AG04450 (cell line): ENCODE data around the gene NINJ2. TPM values are rescaled to one million over a fixed set of nuclear protein-coding genes. Genes with fewer than 3 reads are reported as not detected.
"Not testable (repeated sequence)": the region's sequence is repeated elsewhere in the genome, so short reads cannot be mapped to it uniquely, and the experiment has no call there.

Experiments used
- CTCF ChIA-PET: fragments of 300-600, 350-600 bp; formaldehyde crosslinking; extraction: SDS; loops from one replicate; lab custom pipeline; 2022; ENCODE audit warnings: antibody characterized with exemption, inconsistent platforms; lab: Charles Lee
- POLR2A ChIA-PET: fragments of 350-600 bp; formaldehyde crosslinking; extraction: SDS; loops from one replicate; lab custom pipeline; 2021; ENCODE audit warnings: antibody characterized with exemption, inconsistent platforms; lab: Yijun Ruan, JAX
- DNase-seq: peaks from one replicate; pipeline ENCODE4 v3.0.0-alpha.2; 2011; ENCODE audit warnings: low read depth, low spot score
- H3K27ac ChIP-seq: one replicate; pipeline ENCODE4 v1.5.1; 2012; ENCODE audit warnings: low read depth, low read length, control low read depth
- H3K27me3 ChIP-seq: one replicate; pipeline ENCODE4 v1.6.0; 2012; ENCODE audit warnings: low read length; ENCODE audit not compliant: control insufficient read depth, insufficient read depth
- H3K4me3 ChIP-seq: 2 replicates; pipeline ENCODE4 v1.5.1; 2011; ENCODE audit warnings: mild to moderate bottlenecking, low read depth, low read length, control low read depth
- H3K9me3 ChIP-seq: 2 replicates; pipeline ENCODE4 v1.5.1; 2012; ENCODE audit warnings: low read length; ENCODE audit not compliant: control insufficient read depth, insufficient read depth
- polyA minus RNA-seq: library from RNA; depleted of rRNA, polyadenylated mRNA; stranded (reverse); fragments of >200 nt; gene quantifications from 2 replicates; pipeline ENCODE4 v1.2.3, GENCODE V29; 2011; rRNA and poly(A)+ RNA removed
- polyA plus RNA-seq: library from polyadenylated mRNA; depleted of rRNA; stranded (reverse); fragments of >200 nt; gene quantifications from 2 replicates; pipeline ENCODE4 v1.2.3, GENCODE V29; 2011; rRNA removed
- TF ChIP-seq, protein P1 (sequence below): IDR thresholded peaks from 2 replicates; pipeline ENCODE4 v1.5.1; 2011; ENCODE audit warnings: low read depth, low read length, control low read depth, inconsistent platforms

Gene NINJ2
- polyA plus RNA-seq (not detected in 2 replicates), polyA minus RNA-seq (not detected in 2 replicates)

GRCh38 chr12:663293-663871 is at the start of gene NINJ2:
TSS of gene NINJ2 (minus strand) at chr12:663445. CDS start at chr12:663360, 85 bp downstream.
- H3K9me3 ChIP-seq = no peaks in the 10 kb centered on the region
- DNase-seq = no peak
- H3K4me3 ChIP-seq = no peak within 1 kb of the TSS
- H3K27me3 ChIP-seq = peaks cover 25% of the 10 kb centered on the region
- CTCF ChIA-PET = no interaction called here
- POLR2A ChIA-PET = no interaction called here
- H3K27ac ChIP-seq = no peak within 1 kb of the TSS
- TF ChIP-seq, protein P1, sequence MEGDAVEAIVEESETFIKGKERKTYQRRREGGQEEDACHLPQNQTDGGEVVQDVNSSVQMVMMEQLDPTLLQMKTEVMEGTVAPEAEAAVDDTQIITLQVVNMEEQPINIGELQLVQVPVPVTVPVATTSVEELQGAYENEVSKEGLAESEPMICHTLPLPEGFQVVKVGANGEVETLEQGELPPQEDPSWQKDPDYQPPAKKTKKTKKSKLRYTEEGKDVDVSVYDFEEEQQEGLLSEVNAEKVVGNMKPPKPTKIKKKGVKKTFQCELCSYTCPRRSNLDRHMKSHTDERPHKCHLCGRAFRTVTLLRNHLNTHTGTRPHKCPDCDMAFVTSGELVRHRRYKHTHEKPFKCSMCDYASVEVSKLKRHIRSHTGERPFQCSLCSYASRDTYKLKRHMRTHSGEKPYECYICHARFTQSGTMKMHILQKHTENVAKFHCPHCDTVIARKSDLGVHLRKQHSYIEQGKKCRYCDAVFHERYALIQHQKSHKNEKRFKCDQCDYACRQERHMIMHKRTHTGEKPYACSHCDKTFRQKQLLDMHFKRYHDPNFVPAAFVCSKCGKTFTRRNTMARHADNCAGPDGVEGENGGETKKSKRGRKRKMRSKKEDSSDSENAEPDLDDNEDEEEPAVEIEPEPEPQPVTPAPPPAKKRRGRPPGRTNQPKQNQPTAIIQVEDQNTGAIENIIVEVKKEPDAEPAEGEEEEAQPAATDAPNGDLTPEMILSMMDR = no peak

GRCh38 chr12:712172-712863 is 49.1 kb upstream of the NINJ2 start:
- Histone ChIP-seq H3K27me3 (peaks cover 2% of the 10 kb centered on the region), H3K4me3 (no peak overlapping the region), H3K27ac (no peak overlapping the region), H3K9me3 (no peaks in the 10 kb centered on the region)
- ChIA-PET CTCF (interaction anchor here (1.1 kb wide), 1 partner anchor 102 kb away, joined by 3 read pairs; no protein-coding TSS in a partner anchor), POLR2A (interaction anchor here (0.6 kb wide), 1 partner anchor 90 kb away, joined by 3 read pairs; no protein-coding TSS in a partner anchor)
- TF ChIP-seq, protein P1 = no peak
- no peak for DNase-seq

GRCh38 chr12:709455-710020 is 46.3 kb upstream of the NINJ2 start:
- TF ChIP-seq, protein P1 = no peak
- no peak overlapping the region for H3K27ac ChIP-seq
- ChIA-PET POLR2A (no interaction called here), CTCF (interaction anchor here (0.6 kb wide), 2 partner anchors 137 to 1128 kb away, joined by 3 to 4 read pairs; no protein-coding TSS in a partner anchor)
- peaks cover 14% of the 10 kb centered on the region for H3K27me3 ChIP-seq
- no peaks in the 10 kb centered on the region for H3K9me3 ChIP-seq
- H3K4me3 ChIP-seq = no peak overlapping the region
- DNase-seq = no peak

- CTCF ChIA-PET, POLR2A ChIA-PET, H3K4me3 ChIP-seq, H3K27ac ChIP-seq, DNase-seq, H3K9me3 ChIP-seq: not testable (repeated sequence)
- H3K27me3 ChIP-seq = peaks cover 15% of the 10 kb centered on the region
These were observed 44.8 kb upstream of the NINJ2 start for GRCh38 chr12:708084-708483.

DNA sequence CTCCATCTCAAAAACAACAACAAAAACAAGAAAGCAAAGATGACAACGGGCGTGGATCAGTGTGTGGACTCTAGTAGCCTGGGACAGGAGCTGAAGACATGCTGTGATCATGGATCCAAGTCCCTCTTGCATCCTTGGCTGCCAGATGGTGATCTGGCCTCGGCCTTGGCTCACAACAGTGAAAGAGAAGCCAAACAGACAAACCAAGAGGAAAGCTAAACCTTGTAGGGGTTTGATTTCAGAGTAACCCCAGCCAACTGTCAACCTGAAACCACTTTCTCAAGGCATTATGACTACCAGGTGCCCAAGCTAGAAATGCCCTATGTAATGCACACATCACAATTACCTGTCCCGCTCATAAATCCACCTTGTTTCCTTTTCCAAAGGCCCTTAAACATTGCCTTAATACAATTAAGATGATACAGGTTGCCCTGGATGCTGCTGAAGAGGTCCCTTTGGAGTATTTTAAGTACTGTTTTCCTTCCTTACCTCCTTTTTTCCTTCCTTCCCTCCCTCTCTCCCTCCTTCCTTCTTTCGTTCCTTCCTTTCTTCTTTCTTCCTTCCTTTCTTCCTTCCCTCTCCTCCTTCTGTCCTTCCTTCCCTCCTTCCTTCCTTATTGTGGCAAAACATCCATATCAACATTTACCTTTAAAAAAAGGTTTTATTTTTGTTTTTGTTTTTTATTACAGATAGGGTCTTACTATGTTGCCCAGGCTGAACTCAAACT is 41.4 kb upstream of the NINJ2 start:
- CTCF ChIA-PET = no interaction called here

More for the DNA sequence above, 41.4 kb upstream of the NINJ2 start:
- no peak overlapping the region for H3K4me3 ChIP-seq
- peaks cover 14% of the 10 kb centered on the region for H3K27me3 ChIP-seq
- TF ChIP-seq, protein P1 = no peak
- no peak for DNase-seq
- no peak overlapping the region for H3K27ac ChIP-seq
- H3K9me3 ChIP-seq = no peaks in the 10 kb centered on the region; the same call in none of the 2 replicates
- POLR2A ChIA-PET = no interaction called here
